ENCODE data around the gene YTHDC1. TPM values are rescaled to one million over a fixed set of nuclear protein-coding genes. Genes with fewer than 3 reads are reported as not detected.

The YTHDC1 gene
- polyA plus RNA-seq, 1 donor from 2014 or later = 139 TPM

GRCh38 chr4:68336530-68336929, 13.4 kb downstream of the YTHDC1 start:
- Histone ChIP-seq H3K4me2 (ENCODE audit: low read length) (no peak overlapping the region), H3K9me3 (ENCODE audit: low read length) (no peaks in the 10 kb centered on the region), H3K9me2 (ENCODE audit: insufficient read depth, low read length) (no peaks in the 10 kb centered on the region), H3K27me3 (ENCODE audit: insufficient read depth, low read depth, low read length) (no peaks in the 10 kb centered on the region), H3F3A (ENCODE audit: insufficient read depth, low read length, poor library complexity, severe bottlenecking) (no peaks in the 10 kb centered on the region), H3K36me3 (ENCODE audit: insufficient read depth, low read length) (peaks cover 14% of the 10 kb centered on the region), H2AFZ (ENCODE audit: low read depth, low read length) (no peak overlapping the region), H4K20me1 (ENCODE audit: insufficient read depth) (peaks cover 4% of the 10 kb centered on the region), H3K9ac (ENCODE audit: low read length) (no peak overlapping the region), H3K27ac (ENCODE audit: low read length) (no peak overlapping the region), H3K4me3 (ENCODE audit: low read length) (no peak overlapping the region), H3K79me2 (replicated peaks; ENCODE audit: insufficient read depth, low read length) (peaks cover 47% of the 10 kb centered on the region)
- no peak for TF ChIP-seq EP300 (conservative IDR thresholded peaks at IDR 0.05; ENCODE audit: poor library complexity, severe bottlenecking)
- TF ChIP-seq, protein P1, sequence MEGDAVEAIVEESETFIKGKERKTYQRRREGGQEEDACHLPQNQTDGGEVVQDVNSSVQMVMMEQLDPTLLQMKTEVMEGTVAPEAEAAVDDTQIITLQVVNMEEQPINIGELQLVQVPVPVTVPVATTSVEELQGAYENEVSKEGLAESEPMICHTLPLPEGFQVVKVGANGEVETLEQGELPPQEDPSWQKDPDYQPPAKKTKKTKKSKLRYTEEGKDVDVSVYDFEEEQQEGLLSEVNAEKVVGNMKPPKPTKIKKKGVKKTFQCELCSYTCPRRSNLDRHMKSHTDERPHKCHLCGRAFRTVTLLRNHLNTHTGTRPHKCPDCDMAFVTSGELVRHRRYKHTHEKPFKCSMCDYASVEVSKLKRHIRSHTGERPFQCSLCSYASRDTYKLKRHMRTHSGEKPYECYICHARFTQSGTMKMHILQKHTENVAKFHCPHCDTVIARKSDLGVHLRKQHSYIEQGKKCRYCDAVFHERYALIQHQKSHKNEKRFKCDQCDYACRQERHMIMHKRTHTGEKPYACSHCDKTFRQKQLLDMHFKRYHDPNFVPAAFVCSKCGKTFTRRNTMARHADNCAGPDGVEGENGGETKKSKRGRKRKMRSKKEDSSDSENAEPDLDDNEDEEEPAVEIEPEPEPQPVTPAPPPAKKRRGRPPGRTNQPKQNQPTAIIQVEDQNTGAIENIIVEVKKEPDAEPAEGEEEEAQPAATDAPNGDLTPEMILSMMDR (IDR thresholded peaks at IDR 0.05; ENCODE audit: poor library complexity, severe bottlenecking) = no peak
- TF ChIP-seq RAD21 (conservative IDR thresholded peaks at IDR 0.05) = no peak
- TF ChIP-seq REST (IDR thresholded peaks at IDR 0.05; ENCODE audit: borderline replicate concordance) = no peak
- no peak for TF ChIP-seq EZH2 (IDR thresholded peaks at IDR 0.05; ENCODE audit: borderline replicate concordance, insufficient read depth, low read length, poor library complexity, severe bottlenecking)

- Histone ChIP-seq H2AFZ (ENCODE audit: low read depth, low read length) (no peak overlapping the region), H3K4me3 (ENCODE audit: low read length) (no peak overlapping the region), H3K36me3 (ENCODE audit: insufficient read depth, low read length) (peaks cover 32% of the 10 kb centered on the region), H3K9ac (ENCODE audit: low read length) (no peak overlapping the region), H3F3A (ENCODE audit: insufficient read depth, low read length, poor library complexity, severe bottlenecking) (no peaks in the 10 kb centered on the region), H3K4me2 (ENCODE audit: low read length) (no peak overlapping the region), H3K27me3 (ENCODE audit: insufficient read depth, low read depth, low read length) (no peaks in the 10 kb centered on the region), H3K27ac (ENCODE audit: low read length) (no peak overlapping the region), H3K79me2 (replicated peaks; ENCODE audit: insufficient read depth, low read length) (peaks cover under 1% of the 10 kb centered on the region), H3K9me2 (ENCODE audit: insufficient read depth, low read length) (no peaks in the 10 kb centered on the region), H4K20me1 (ENCODE audit: insufficient read depth) (no peaks in the 10 kb centered on the region), H3K9me3 (ENCODE audit: low read length) (no peaks in the 10 kb centered on the region)
- no peak for TF ChIP-seq POLR2AphosphoS5 (IDR thresholded peaks at IDR 0.05)
Measured at GRCh38 chr4:68326141-68326540, 23.7 kb downstream of the YTHDC1 start.

- TF ChIP-seq RAD21 (conservative IDR thresholded peaks at IDR 0.05) (no peak), REST (IDR thresholded peaks at IDR 0.05; ENCODE audit: borderline replicate concordance) (no peak), TAF1 (IDR thresholded peaks at IDR 0.05; ENCODE audit: low read depth) (no peak), EZH2 (IDR thresholded peaks at IDR 0.05; ENCODE audit: borderline replicate concordance, insufficient read depth, low read length, poor library complexity, severe bottlenecking) (no peak), MXI1 (conservative IDR thresholded peaks at IDR 0.05; ENCODE audit: poor library complexity, severe bottlenecking) (no peak), POLR2AphosphoS5 (IDR thresholded peaks at IDR 0.05) (no peak), EP300 (conservative IDR thresholded peaks at IDR 0.05; ENCODE audit: poor library complexity, severe bottlenecking) (no peak), SMC3 (conservative IDR thresholded peaks at IDR 0.05; ENCODE audit: poor library complexity) (no peak)
- TF ChIP-seq, protein P1 (IDR thresholded peaks at IDR 0.05; ENCODE audit: poor library complexity, severe bottlenecking) = no peak
- H3K9me3 ChIP-seq (ENCODE audit: low read length) = no peaks in the 10 kb centered on the region
- H3K27ac ChIP-seq (ENCODE audit: low read length) = no peak overlapping the region
- H3K36me3 ChIP-seq (ENCODE audit: insufficient read depth, low read length) = peaks cover 22% of the 10 kb centered on the region
- H3F3A ChIP-seq (ENCODE audit: insufficient read depth, low read length, poor library complexity, severe bottlenecking) = no peaks in the 10 kb centered on the region
- no peaks in the 10 kb centered on the region for H3K9me2 ChIP-seq (ENCODE audit: insufficient read depth, low read length)
- H2AFZ ChIP-seq (ENCODE audit: low read depth, low read length) = no peak overlapping the region
- H3K27me3 ChIP-seq (ENCODE audit: insufficient read depth, low read depth, low read length) = no peaks in the 10 kb centered on the region
- H3K9ac ChIP-seq (ENCODE audit: low read length) = no peak overlapping the region
- H4K20me1 ChIP-seq (ENCODE audit: insufficient read depth) = no peaks in the 10 kb centered on the region
- H3K4me2 ChIP-seq (ENCODE audit: low read length) = no peak overlapping the region
- H3K79me2 ChIP-seq (replicated peaks; ENCODE audit: insufficient read depth, low read length) = no peaks in the 10 kb centered on the region
- no peak overlapping the region for H3K4me3 ChIP-seq (ENCODE audit: low read length)
Measured at GRCh38 chr4:68324519-68325262, 25.2 kb downstream of the YTHDC1 start.

Data from neural cell (in vitro differentiated cells).